A673 (cell line): ENCODE measurements around the gene DLG2. TPM values are rescaled to one million over a fixed set of nuclear protein-coding genes. Genes with fewer than 3 reads are reported as not detected.
A peak's percentile ranks its signal among the peaks of the same experiment; 100 is the strongest.
"Not testable (repeated sequence)": the region's sequence is repeated elsewhere in the genome, so short reads cannot be mapped to it uniquely, and the experiment has no call there.

Experiments
- BruUV-seq: library from RNA; stranded (reverse); fragments of 400-500 nt; replicated peaks from 2 replicates; lab custom pipeline; 2021; lab: Mats Ljungman, UMichigan
- CTCF ChIA-PET: fragments of 300-600 bp; sonication (Branson Sonifier 250); formaldehyde crosslinking; loops from one replicate; lab custom pipeline; 2022; ENCODE audit warnings: antibody characterized with exemption; lab: Charles Lee
- POLR2A ChIA-PET: fragments of 300-600 bp; sonication (Branson Sonifier 250); formaldehyde crosslinking; loops from one replicate; lab custom pipeline; 2022; ENCODE audit warnings: antibody characterized with exemption; ENCODE audit not compliant: low non-redundant PET; lab: Charles Lee
- DNase-seq: peaks from one replicate; pipeline ENCODE4 v3.0.0-alpha.2; 2015; ENCODE audit warnings: low spot score
- H3K27ac ChIP-seq: fragments of 200-600 bp; sonication (generic); 2 replicates; pipeline ENCODE4 v1.5.1; 2016; ENCODE audit warnings: mixed run types, low read depth, mild to moderate bottlenecking, mixed read lengths, antibody characterized with exemption, low read length; ENCODE audit not compliant: poor library complexity, severe bottlenecking
- H3K27me3 ChIP-seq: fragments of 200-600 bp; sonication (generic); replicated peaks from 2 replicates; pipeline ENCODE4 v1.6.1; 2017; ENCODE audit warnings: mixed run types, low read depth, mild to moderate bottlenecking, mixed read lengths, antibody characterized with exemption, low read length; ENCODE audit not compliant: insufficient read depth, poor library complexity
- H3K36me3 ChIP-seq: fragments of 200-600 bp; sonication (generic); 2 replicates; pipeline ENCODE4 v1.6.1; 2016; ENCODE audit warnings: mixed run types, mild to moderate bottlenecking, mixed read lengths, antibody characterized with exemption, low read length; ENCODE audit not compliant: insufficient read depth, poor library complexity, severe bottlenecking
- H3K4me1 ChIP-seq: fragments of 200-600 bp; sonication (generic); 2 replicates; pipeline ENCODE4 v1.6.1; 2017; ENCODE audit warnings: mixed run types, mild to moderate bottlenecking, mixed read lengths, antibody characterized with exemption, low read length; ENCODE audit not compliant: insufficient read depth, poor library complexity, severe bottlenecking
- H3K4me3 ChIP-seq: fragments of 200-600 bp; sonication (generic); 2 replicates; pipeline ENCODE4 v1.5.1; 2016; ENCODE audit warnings: low read depth, mixed run types, mild to moderate bottlenecking, mixed read lengths, low read length; ENCODE audit not compliant: poor library complexity, severe bottlenecking
- H3K9me3 ChIP-seq: fragments of 200-600 bp; sonication (generic); 2 replicates; pipeline ENCODE4 v1.6.1; 2016; ENCODE audit warnings: mixed run types, low read depth, mild to moderate bottlenecking, mixed read lengths, antibody characterized with exemption, low read length; ENCODE audit not compliant: poor library complexity, severe bottlenecking
- CTCF ChIP-seq: fragments of 300-800, 200-600 bp; sonication (generic); conservative IDR thresholded peaks from 2 replicates; pipeline ENCODE4 v1.5.1; 2017; ENCODE audit warnings: low read depth, mild to moderate bottlenecking, antibody characterized with exemption, low read length, moderate library complexity, mixed read lengths
- EZH2 ChIP-seq: fragments of 200-600 bp; sonication (generic); IDR thresholded peaks from 2 replicates; pipeline ENCODE4 v1.6.1; 2017; ENCODE audit warnings: borderline replicate concordance, low read depth, mild to moderate bottlenecking, mixed read lengths, antibody characterized with exemption, low read length; ENCODE audit not compliant: poor library complexity, severe bottlenecking
- intact Hi-C: fragments of 100-400 bp; cut with micrococcal nuclease; formaldehyde crosslinking; loops from one replicate; pipeline ENCODE4 v1.10.0; 2022; ENCODE audit not compliant: unreplicated experiment
- total RNA-seq: library from RNA; stranded (reverse); gene quantifications from 2 replicates; pipeline ENCODE4 v1.2.3, GENCODE V29; 2021

DLG2 gene
- total RNA-seq, 1 experiment from 2014 or later: 277 TPM

GRCh38 chr11:85021058-85021457 lies 606.1 kb downstream of the DLG2 start:
- H3K4me1 ChIP-seq: no peaks in the 10 kb centered on the region
- intact Hi-C loops: no loop called here
- no peak for DNase-seq
- no peaks in the 10 kb centered on the region for H3K36me3 ChIP-seq
- H3K27me3 ChIP-seq: peaks cover 3% of the 10 kb centered on the region
- BruUV-seq: no TSS peak
- POLR2A ChIA-PET: no interaction called here
- no peak overlapping the region for H3K4me3 ChIP-seq
- H3K9me3 ChIP-seq: no peaks in the 10 kb centered on the region
- CTCF ChIA-PET: no interaction called here
- H3K27ac ChIP-seq: no peak overlapping the region
- TF ChIP-seq CTCF (no peak), EZH2 (no peak)

- TF ChIP-seq CTCF: peak; percentile 56
- no peak for TF ChIP-seq EZH2
- H3K9me3 ChIP-seq: no peaks in the 10 kb centered on the region
- H3K4me3 ChIP-seq: no peak overlapping the region
- H3K4me1 ChIP-seq: no peaks in the 10 kb centered on the region
- DNase-seq: peak; percentile 17
- BruUV-seq: no TSS peak
- H3K27me3 ChIP-seq: no peaks in the 10 kb centered on the region
- no peak overlapping the region for H3K27ac ChIP-seq
- H3K36me3 ChIP-seq: no peaks in the 10 kb centered on the region
- ChIA-PET POLR2A (no interaction called here), CTCF (no interaction called here)
- intact Hi-C loops: no loop called here
These were observed 633.8 kb downstream of the DLG2 start for GRCh38 chr11:84993386-84993785.

- H3K27ac ChIP-seq: no peak overlapping the region
- POLR2A ChIA-PET: no interaction called here
- H3K27me3 ChIP-seq: no peaks in the 10 kb centered on the region
- intact Hi-C loops: no loop called here
- H3K4me3 ChIP-seq: no peak overlapping the region
- H3K9me3 ChIP-seq: no peaks in the 10 kb centered on the region
- H3K36me3 ChIP-seq: no peaks in the 10 kb centered on the region
- no peaks in the 10 kb centered on the region for H3K4me1 ChIP-seq
- DNase-seq: peak; percentile 2
- no TSS peak for BruUV-seq
- TF ChIP-seq CTCF (no peak), EZH2 (no peak)
- CTCF ChIA-PET: no interaction called here
These were observed 637.0 kb downstream of the DLG2 start for GRCh38 chr11:84990141-84990540.

- POLR2A ChIA-PET, H3K27me3 ChIP-seq, H3K4me1 ChIP-seq, H3K4me3 ChIP-seq, H3K27ac ChIP-seq, DNase-seq, H3K9me3 ChIP-seq, H3K36me3 ChIP-seq, CTCF ChIA-PET, intact Hi-C loops, BruUV-seq: not testable (repeated sequence)
These were observed 639.4 kb downstream of the DLG2 start for GRCh38 chr11:84987686-84988187.
